ENCODE measurements around the gene ATG4A. TPM values are rescaled to one million over a fixed set of nuclear protein-coding genes. Genes with fewer than 3 reads are reported as not detected.

The ATG4A gene
- total RNA-seq, 2 experiments from 2014 or later = 2.9 to 4.0 TPM

- no peaks in the 10 kb centered on the region for H3K27me3 Mint-ChIP-seq
- Histone ChIP-seq H3K4me3 (ENCODE audit: low read length) (no peak overlapping the region), H3K27me3 (ENCODE audit: control insufficient read depth in 1 of 2, insufficient read depth in 2 of 2, low read length in 2 of 2) (no peaks in the 10 kb centered on the region), H3K27ac (ENCODE audit: low read depth in 1 of 2, low read length in 2 of 2) (no peak overlapping the region), H3K4me1 (ENCODE audit: insufficient read depth, low read length) (no peaks in the 10 kb centered on the region), H3K9me3 (ENCODE audit: control insufficient read depth in 1 of 2, insufficient read depth in 1 of 2, low read length in 2 of 2) (no peaks in the 10 kb centered on the region), H3K36me3 (ENCODE audit: insufficient read depth, low read length) (peaks cover 14% of the 10 kb centered on the region)
- DNase-seq (no peak), ATAC-seq (ENCODE audit: poor library complexity) (no peak)
- H3K9me3 Mint-ChIP-seq = no peaks in the 10 kb centered on the region
- H3K4me1 Mint-ChIP-seq (ENCODE audit: low read depth) = no peaks in the 10 kb centered on the region
- H3K27ac Mint-ChIP-seq = no peak overlapping the region
- no peak for TF ChIP-seq CTCF (IDR thresholded peaks at IDR 0.05)
- POLR2A ChIA-PET = no interaction called here
- intact Hi-C loops (cut with DNase I, micrococcal nuclease) = no loop called here
- H3K36me3 Mint-ChIP-seq (ENCODE audit: low read depth) = peaks cover 71% of the 10 kb centered on the region
- no peak overlapping the region for H3K4me3 Mint-ChIP-seq
- CTCF ChIA-PET = no interaction called here
Observed at GRCh38 chrX:108131471-108131870, 39.9 kb downstream of the ATG4A start.

GRCh38 chrX:108132034-108132433 lies 40.5 kb downstream of the ATG4A start:
- peaks cover 14% of the 10 kb centered on the region for H3K36me3 ChIP-seq (ENCODE audit: insufficient read depth, low read length)
- H3K27me3 Mint-ChIP-seq = no peaks in the 10 kb centered on the region
- no peak for ATAC-seq (ENCODE audit: poor library complexity)
- intact Hi-C loops (cut with DNase I, micrococcal nuclease) = no loop called here
- H3K4me3 ChIP-seq (ENCODE audit: low read length) = no peak overlapping the region
- no peak overlapping the region for H3K4me3 Mint-ChIP-seq
- H3K9me3 ChIP-seq (ENCODE audit: control insufficient read depth in 1 of 2, insufficient read depth in 1 of 2, low read length in 2 of 2) = no peaks in the 10 kb centered on the region
- no peaks in the 10 kb centered on the region for H3K9me3 Mint-ChIP-seq
- peaks cover 72% of the 10 kb centered on the region for H3K36me3 Mint-ChIP-seq (ENCODE audit: low read depth)
- no peak for TF ChIP-seq CTCF (IDR thresholded peaks at IDR 0.05)
- DNase-seq = no peak
- H3K27ac ChIP-seq (ENCODE audit: low read depth in 1 of 2, low read length in 2 of 2) = no peak overlapping the region
- ChIA-PET POLR2A (no interaction called here), CTCF (no interaction called here)
- no peaks in the 10 kb centered on the region for H3K27me3 ChIP-seq (ENCODE audit: control insufficient read depth in 1 of 2, insufficient read depth in 2 of 2, low read length in 2 of 2)
- H3K4me1 Mint-ChIP-seq (ENCODE audit: low read depth) = no peaks in the 10 kb centered on the region
- no peaks in the 10 kb centered on the region for H3K4me1 ChIP-seq (ENCODE audit: insufficient read depth, low read length)
- no peak overlapping the region for H3K27ac Mint-ChIP-seq

GRCh38 chrX:108132876-108133275 lies 41.3 kb downstream of the ATG4A start:
- intact Hi-C loops (cut with DNase I, micrococcal nuclease) = no loop called here
- TF ChIP-seq CTCF (IDR thresholded peaks at IDR 0.05) = no peak
- H3K36me3 Mint-ChIP-seq (ENCODE audit: low read depth) = peaks cover 73% of the 10 kb centered on the region
- no peak overlapping the region for H3K27ac Mint-ChIP-seq
- no peaks in the 10 kb centered on the region for H3K9me3 Mint-ChIP-seq
- ChIA-PET POLR2A (no interaction called here), CTCF (no interaction called here)
- no peak overlapping the region for H3K27ac ChIP-seq (ENCODE audit: low read depth in 1 of 2, low read length in 2 of 2)
- H3K27me3 ChIP-seq (ENCODE audit: control insufficient read depth in 1 of 2, insufficient read depth in 2 of 2, low read length in 2 of 2) = no peaks in the 10 kb centered on the region
- no peaks in the 10 kb centered on the region for H3K4me1 Mint-ChIP-seq (ENCODE audit: low read depth)
- no peak for ATAC-seq (ENCODE audit: poor library complexity)
- H3K4me3 ChIP-seq (ENCODE audit: low read length) = no peak overlapping the region
- H3K4me3 Mint-ChIP-seq = no peak overlapping the region
- no peaks in the 10 kb centered on the region for H3K27me3 Mint-ChIP-seq
- DNase-seq = no peak
- H3K4me1 ChIP-seq (ENCODE audit: insufficient read depth, low read length) = no peaks in the 10 kb centered on the region
- peaks cover 14% of the 10 kb centered on the region for H3K36me3 ChIP-seq (ENCODE audit: insufficient read depth, low read length)
- H3K9me3 ChIP-seq (ENCODE audit: control insufficient read depth in 1 of 2, insufficient read depth in 1 of 2, low read length in 2 of 2) = no peaks in the 10 kb centered on the region

Measured in CD4-positive, alpha-beta T cell (primary cell).